Measurements from ENCODE around the gene HS3ST4. TPM values are rescaled to one million over a fixed set of nuclear protein-coding genes. Genes with fewer than 3 reads are reported as not detected.

The HS3ST4 gene
- total and polyA plus RNA-seq, 2 donors (not counting 3 experiments of a cell fraction or from before 2014, with no cell fraction given), result not detected

DNA sequence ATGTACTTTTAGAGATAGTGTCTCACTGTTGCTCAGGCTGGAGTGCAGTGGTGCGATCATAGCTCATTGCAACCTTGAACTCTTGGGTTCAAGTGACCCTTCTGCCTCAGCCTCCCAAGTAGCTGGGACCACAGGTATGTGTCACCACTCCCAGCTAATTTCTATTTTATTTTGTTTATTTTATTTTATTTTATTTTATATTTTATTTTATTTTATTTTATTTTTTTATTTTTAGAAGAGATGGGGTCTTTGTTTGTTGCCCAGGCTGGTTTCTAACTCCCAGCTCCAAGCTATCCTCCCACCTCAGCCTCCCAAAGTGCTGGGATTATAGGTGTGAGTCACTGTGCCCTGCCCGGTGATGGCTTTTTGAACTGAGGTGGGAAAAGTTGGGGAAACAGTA is 35.1 kb upstream of the HS3ST4 start:
- Histone ChIP-seq H3K4me2 (ENCODE audit: insufficient read depth, low read length) (no peak overlapping the region), H3K4me3 (replicated peaks in 1 of 3; ENCODE audit: insufficient read depth in 1 of 3, low read depth in 1 of 3, low read length in 3 of 3) (no peak overlapping the region), H2AFZ (ENCODE audit: low read depth, low read length) (no peak overlapping the region), H3K27me3 (ENCODE audit: control insufficient read depth in 2 of 2, insufficient read depth in 2 of 2, low read length in 2 of 2) (no peaks in the 10 kb centered on the region), H3K9me3 (replicated peaks; ENCODE audit: control insufficient read depth, insufficient read depth, low read length) (peaks cover 4% of the 10 kb centered on the region), H3K9ac (replicated peaks; ENCODE audit: extremely low read depth, insufficient read depth, low read length) (no peak overlapping the region), H3K36me3 (ENCODE audit: control insufficient read depth in 2 of 2, extremely low read depth in 1 of 2, insufficient read depth in 2 of 2, low read length in 2 of 2) (no peaks in the 10 kb centered on the region), H3K27ac (ENCODE audit: insufficient read depth, low read depth, low read length) (no peak overlapping the region), H4K20me1 (replicated peaks; ENCODE audit: control insufficient read depth, extremely low read depth, insufficient read depth, low read length) (no peaks in the 10 kb centered on the region), H3K79me2 (ENCODE audit: control insufficient read depth, insufficient read depth, low read length) (no peaks in the 10 kb centered on the region), H3K9me1 (replicated peaks; ENCODE audit: control insufficient read depth, extremely low read depth, insufficient read depth, low read length) (no peaks in the 10 kb centered on the region), H3K4me1 (ENCODE audit: control insufficient read depth, extremely low read depth, insufficient read depth, low read length) (no peaks in the 10 kb centered on the region)
- dilution Hi-C loops (cut with MboI; ENCODE audit: extremely low pct_ligation_motif_present, low sequenced_read_pairs) (no loop called here), intact Hi-C loops (cut with micrococcal nuclease) (no loop called here)
- BruUV-seq (replicated peaks), result no TSS peak
- CTCF ChIA-PET, result no interaction called here
- POLR2A ChIA-PET, result no interaction called here
- no peak for DNase-seq (ENCODE audit: low read depth, low spot score)
- TF ChIP-seq EZH2 (IDR thresholded peaks at IDR 0.05; ENCODE audit: borderline replicate concordance, low read depth, low read length, severe bottlenecking), result no peak
- TF ChIP-seq POLR2A (IDR thresholded peaks at IDR 0.05; ENCODE audit: low read depth, low read length), result no peak
- no peak for TF ChIP-seq POLR2AphosphoS5 (IDR thresholded peaks at IDR 0.05; ENCODE audit: insufficient read depth, low read depth, low read length)
- TF ChIP-seq GATA2 (IDR thresholded peaks at IDR 0.05; ENCODE audit: insufficient read depth, insufficient read length, low read depth, low read length), result no peak
- TF ChIP-seq JUN (IDR thresholded peaks at IDR 0.05; ENCODE audit: borderline replicate concordance, insufficient read depth, insufficient read length, low read depth), result no peak
- TF ChIP-seq FOS (IDR thresholded peaks at IDR 0.05; ENCODE audit: borderline replicate concordance, insufficient read depth, low read length), result no peak
- TF ChIP-seq, protein P1, sequence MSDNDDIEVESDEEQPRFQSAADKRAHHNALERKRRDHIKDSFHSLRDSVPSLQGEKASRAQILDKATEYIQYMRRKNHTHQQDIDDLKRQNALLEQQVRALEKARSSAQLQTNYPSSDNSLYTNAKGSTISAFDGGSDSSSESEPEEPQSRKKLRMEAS (IDR thresholded peaks at IDR 0.05; ENCODE audit: insufficient read depth, insufficient read length), result no peak
- TF ChIP-seq, protein P2, sequence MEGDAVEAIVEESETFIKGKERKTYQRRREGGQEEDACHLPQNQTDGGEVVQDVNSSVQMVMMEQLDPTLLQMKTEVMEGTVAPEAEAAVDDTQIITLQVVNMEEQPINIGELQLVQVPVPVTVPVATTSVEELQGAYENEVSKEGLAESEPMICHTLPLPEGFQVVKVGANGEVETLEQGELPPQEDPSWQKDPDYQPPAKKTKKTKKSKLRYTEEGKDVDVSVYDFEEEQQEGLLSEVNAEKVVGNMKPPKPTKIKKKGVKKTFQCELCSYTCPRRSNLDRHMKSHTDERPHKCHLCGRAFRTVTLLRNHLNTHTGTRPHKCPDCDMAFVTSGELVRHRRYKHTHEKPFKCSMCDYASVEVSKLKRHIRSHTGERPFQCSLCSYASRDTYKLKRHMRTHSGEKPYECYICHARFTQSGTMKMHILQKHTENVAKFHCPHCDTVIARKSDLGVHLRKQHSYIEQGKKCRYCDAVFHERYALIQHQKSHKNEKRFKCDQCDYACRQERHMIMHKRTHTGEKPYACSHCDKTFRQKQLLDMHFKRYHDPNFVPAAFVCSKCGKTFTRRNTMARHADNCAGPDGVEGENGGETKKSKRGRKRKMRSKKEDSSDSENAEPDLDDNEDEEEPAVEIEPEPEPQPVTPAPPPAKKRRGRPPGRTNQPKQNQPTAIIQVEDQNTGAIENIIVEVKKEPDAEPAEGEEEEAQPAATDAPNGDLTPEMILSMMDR (IDR thresholded peaks at IDR 0.05; ENCODE audit: extremely low read depth in 1 of 2, insufficient read depth in 1 of 2, low read depth in 1 of 2, low read length in 2 of 2), result no peak
- TF ChIP-seq MYC (IDR thresholded peaks at IDR 0.05; ENCODE audit: low read depth, low read length), result no peak
- no peak for FAIRE-seq

All from endothelial cell of umbilical vein (primary cell).